Aorta (tissue), 5 donors: ENCODE data around the gene LRP1B. TPM values are rescaled to one million over a fixed set of nuclear protein-coding genes. Genes with fewer than 3 reads are reported as not detected.

Experiments used
- ATAC-seq: fragments of 200-7000 bp; cut with Tn5 transposase; one replicate; pipeline ENCODE4 v1.9.1; 2022; ENCODE audit warnings: moderate library complexity; ENCODE audit not compliant: low FRiP score
- DNase-seq, 2 donors: peaks; one replicate each; pipeline ENCODE4 v3.0.0-alpha.2; 2020
- H3K27ac ChIP-seq, 2 donors: one replicate each; pipeline ENCODE4 v1.5.1; 2013; ENCODE audit warnings: low read length in 2 of 2, mild to moderate bottlenecking in 2 of 2, moderate library complexity in 2 of 2, control low read depth in 1 of 2, inconsistent platforms in 1 of 2, low read depth in 1 of 2
- H3K27me3 ChIP-seq, 2 donors: one replicate each; pipeline ENCODE4 v1.6.1; 2013; ENCODE audit warnings: control low read depth in 1 of 2, low read length in 1 of 2, mild to moderate bottlenecking in 1 of 2, moderate library complexity in 1 of 2; ENCODE audit not compliant: insufficient read depth in 2 of 2, control insufficient read depth in 1 of 2
- H3K36me3 ChIP-seq, 2 donors: one replicate each; pipeline ENCODE4 v1.6.1; 2013; ENCODE audit warnings: control low read depth in 1 of 2, low read length in 1 of 2, mild to moderate bottlenecking in 1 of 2; ENCODE audit not compliant: insufficient read depth in 2 of 2, control insufficient read depth in 1 of 2
- H3K4me1 ChIP-seq, 2 donors: one replicate each; pipeline ENCODE4 v1.6.1; 2013; ENCODE audit warnings: low read length in 2 of 2, control low read depth in 1 of 2, mild to moderate bottlenecking in 1 of 2, moderate library complexity in 1 of 2; ENCODE audit not compliant: insufficient read depth in 2 of 2, control insufficient read depth in 1 of 2
- H3K4me3 ChIP-seq, 2 donors: one replicate each; pipeline ENCODE4 v1.5.1; 2013; ENCODE audit warnings: low read length in 2 of 2, control low read depth in 1 of 2, mild to moderate bottlenecking in 1 of 2
- H3K9me3 ChIP-seq: one replicate; pipeline ENCODE4 v1.6.1; 2013; ENCODE audit warnings: mild to moderate bottlenecking, low read length; ENCODE audit not compliant: control insufficient read depth
- WGBS, 2 donors: extraction: QIAGEN DNeasy Blood & Tissue Kit; methylation state at CpG; one replicate each; pipeline ENCODE4 v1.1.7; 2013; 5-methylcytosine and 5-hydroxymethylcytosine counted together
- intact Hi-C, 2 donors: fragments of 100-400 bp; cut with DNase I; formaldehyde crosslinking; loops; one replicate each; pipeline versions ENCODE4 v1.14.2 to v1.15.0; 2022
- polyA plus RNA-seq, 2 donors: library from polyadenylated mRNA; stranded (reverse); fragments of 200-250 nt; gene quantifications; one replicate each; pipeline ENCODE4 v1.2.3, GENCODE V29; 2013
- total RNA-seq, 2 donors: library from RNA; stranded (reverse); fragmentation: NEBNext Ultra II Directional; extraction: Animal tissue kit (Norgen Biotek cat#: 25700); gene quantifications; one replicate each; pipeline ENCODE4 v1.2.1, GENCODE V29; 2021
- donor health status: healthy with polysubstance abuse.
- donor health status: Bipolar disorder and iron deficiency.
- donor health status: DM: no; HTN: no; CAD: no.
- donor health status: DM: no; HTN: no; CAD: no.
- donor health status: DM: yes; HTN: yes; CAD: no.

The LRP1B gene
- total and polyA plus RNA-seq, 4 donors: 0.33 to 0.94 TPM; not detected in 2

DNA sequence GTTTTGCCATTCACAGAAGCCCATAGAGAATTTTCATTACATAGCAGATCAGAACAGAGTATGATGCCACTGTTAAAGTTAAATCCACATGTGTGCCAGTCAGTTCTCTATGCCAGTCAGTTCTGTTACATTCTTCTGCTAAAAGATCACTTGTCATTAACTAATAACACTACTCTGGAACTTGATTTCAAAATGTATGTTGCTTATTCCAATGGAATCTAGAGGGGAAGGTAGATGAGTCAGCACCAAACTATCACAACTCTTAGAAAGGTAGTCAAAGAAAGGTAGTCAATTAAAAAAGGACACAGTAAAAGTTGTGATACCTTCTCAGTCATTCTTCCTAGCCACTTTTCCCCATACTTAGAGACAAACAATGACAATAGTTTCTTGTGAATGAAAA lies 1214.4 kb downstream of the LRP1B start:
- ATAC-seq: no peak

DNA sequence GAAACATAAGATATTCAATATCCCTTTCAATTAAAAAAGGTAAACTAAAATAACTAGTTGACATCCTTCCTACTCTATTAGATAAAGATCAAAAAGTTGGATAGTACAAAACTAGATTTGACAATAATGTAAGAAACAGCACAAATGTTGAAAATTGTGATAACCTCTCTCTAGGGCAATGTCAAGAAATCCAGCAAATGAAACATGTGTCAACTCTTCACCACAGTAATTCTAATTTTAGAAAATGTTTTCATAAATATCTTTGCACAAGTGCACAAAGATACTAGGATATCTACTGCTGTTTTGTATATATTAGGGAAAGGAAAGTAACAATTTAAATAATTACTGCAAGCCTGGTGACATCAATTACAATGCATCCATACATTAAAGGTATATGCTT lies 1220.1 kb downstream of the LRP1B start:
- H3K4me1 ChIP-seq: no peaks in the 10 kb centered on the region
- ATAC-seq (no peak), DNase-seq (no peak)
- H3K27me3 ChIP-seq: no peaks in the 10 kb centered on the region
- H3K36me3 ChIP-seq: no peaks in the 10 kb centered on the region
- no peaks in the 10 kb centered on the region for H3K9me3 ChIP-seq
- no peak overlapping the region for H3K4me3 ChIP-seq
- intact Hi-C loops: no loop called here
- no peak overlapping the region for H3K27ac ChIP-seq

More for the DNA sequence above, 1214.4 kb downstream of the LRP1B start:
- Histone ChIP-seq H3K9me3 (no peaks in the 10 kb centered on the region), H3K36me3 (no peaks in the 10 kb centered on the region), H3K27ac (no peak overlapping the region), H3K4me1 (no peaks in the 10 kb centered on the region), H3K4me3 (no peak overlapping the region), H3K27me3 (no peaks in the 10 kb centered on the region)
- no peak for DNase-seq
- intact Hi-C loops: no loop called here

DNA sequence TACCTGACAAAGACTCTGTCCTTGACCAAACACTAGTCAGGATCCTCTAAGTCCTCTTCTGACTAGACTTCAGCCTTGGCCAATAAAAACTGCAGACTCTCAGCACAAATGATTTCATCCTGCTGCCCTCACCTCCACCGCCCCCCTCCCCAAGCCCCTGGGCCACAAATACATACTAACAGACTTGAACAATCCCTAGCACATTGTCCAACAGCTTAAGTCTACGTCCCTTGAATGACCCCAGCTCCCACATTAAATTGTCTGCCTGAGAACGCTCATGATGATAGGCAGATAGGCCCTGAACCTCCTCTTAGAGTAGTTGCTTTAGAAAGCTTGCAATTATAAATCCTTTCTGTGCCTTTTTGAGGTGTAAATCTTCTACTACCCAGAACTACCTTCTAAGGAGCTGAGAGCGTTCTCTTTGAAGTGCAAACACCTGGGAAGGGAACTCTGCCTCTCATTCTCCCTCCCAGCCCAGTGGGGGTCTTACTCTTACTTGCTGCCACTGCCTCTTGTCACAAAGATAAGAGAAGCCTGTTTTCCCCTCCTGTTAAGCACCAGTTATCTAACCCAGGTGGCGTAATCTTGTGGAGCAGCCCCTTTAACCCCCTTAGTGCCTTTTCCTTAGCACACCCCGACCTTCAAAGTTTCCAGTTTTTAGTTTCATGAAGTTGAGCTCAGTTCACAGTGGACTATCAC lies 1225.6 kb downstream of the LRP1B start:
- H3K36me3 ChIP-seq: no peaks in the 10 kb centered on the region

DNA sequence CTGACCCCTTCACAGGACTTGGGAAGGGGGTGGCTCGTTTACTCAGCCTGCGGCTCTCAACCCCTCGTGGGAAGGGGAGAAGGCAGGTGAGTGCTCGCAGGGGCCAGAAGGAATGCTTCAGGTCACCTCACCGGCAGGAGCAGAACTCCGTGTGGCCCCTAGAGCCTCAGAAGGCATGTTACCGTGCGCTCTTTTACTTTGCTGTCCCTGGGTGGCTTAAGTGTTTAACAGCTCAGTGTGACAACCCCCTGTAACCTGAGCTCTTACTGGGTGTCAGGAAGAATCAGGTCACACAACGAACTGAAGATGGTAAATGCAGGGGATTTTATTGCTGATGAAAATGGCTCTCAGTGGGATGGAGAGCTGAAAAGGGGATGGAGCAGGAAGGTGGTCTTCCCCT lies 1235.4 kb downstream of the LRP1B start:
- Histone ChIP-seq H3K4me1 (no peaks in the 10 kb centered on the region), H3K9me3 (no peaks in the 10 kb centered on the region), H3K36me3 (no peaks in the 10 kb centered on the region), H3K27me3 (no peaks in the 10 kb centered on the region), H3K4me3 (no peak overlapping the region), H3K27ac (no peak overlapping the region)
- no peak for ATAC-seq
- DNase-seq: no peak
- 79 to 82% methylated on average over 9 of the region's 9 CpGs for WGBS, 2 donors
- intact Hi-C loops: no loop called here

More for the DNA sequence above, 1225.6 kb downstream of the LRP1B start:
- no peak overlapping the region for H3K4me3 ChIP-seq
- no peaks in the 10 kb centered on the region for H3K4me1 ChIP-seq
- DNase-seq: no peak
- ATAC-seq: no peak
- intact Hi-C loops: no loop called here
- no peaks in the 10 kb centered on the region for H3K9me3 ChIP-seq
- 68 to 71% methylated on average over 6 of the region's 6 CpGs for WGBS, 2 donors
- no peaks in the 10 kb centered on the region for H3K27me3 ChIP-seq
- H3K27ac ChIP-seq: no peak overlapping the region

DNA sequence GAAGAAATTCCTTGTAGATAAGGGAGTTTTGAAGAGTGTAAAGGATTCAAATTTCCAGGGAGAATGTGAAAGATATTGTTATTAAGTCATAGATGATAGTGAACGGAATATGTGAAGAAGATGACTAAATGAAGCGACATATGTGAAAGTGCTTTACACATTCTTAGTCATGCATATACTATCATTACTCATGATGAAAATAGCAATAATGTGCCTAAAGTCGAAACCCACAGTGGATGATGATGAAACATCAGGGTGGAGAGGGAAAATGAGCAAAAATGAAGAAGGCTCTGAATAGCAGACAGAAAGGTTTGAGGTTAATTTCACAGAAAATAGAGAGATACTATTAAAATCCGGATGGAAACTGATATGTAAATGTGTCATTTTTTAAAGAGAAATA lies 1237.1 kb downstream of the LRP1B start:
- 87 to 90% methylated on average over 4 of the region's 4 CpGs for WGBS, 2 donors
- Histone ChIP-seq H3K27ac (no peak overlapping the region), H3K36me3 (no peaks in the 10 kb centered on the region), H3K4me1 (no peaks in the 10 kb centered on the region), H3K9me3 (no peaks in the 10 kb centered on the region), H3K4me3 (no peak overlapping the region), H3K27me3 (no peaks in the 10 kb centered on the region)
- DNase-seq (no peak), ATAC-seq (no peak)
- intact Hi-C loops: no loop called here

DNA sequence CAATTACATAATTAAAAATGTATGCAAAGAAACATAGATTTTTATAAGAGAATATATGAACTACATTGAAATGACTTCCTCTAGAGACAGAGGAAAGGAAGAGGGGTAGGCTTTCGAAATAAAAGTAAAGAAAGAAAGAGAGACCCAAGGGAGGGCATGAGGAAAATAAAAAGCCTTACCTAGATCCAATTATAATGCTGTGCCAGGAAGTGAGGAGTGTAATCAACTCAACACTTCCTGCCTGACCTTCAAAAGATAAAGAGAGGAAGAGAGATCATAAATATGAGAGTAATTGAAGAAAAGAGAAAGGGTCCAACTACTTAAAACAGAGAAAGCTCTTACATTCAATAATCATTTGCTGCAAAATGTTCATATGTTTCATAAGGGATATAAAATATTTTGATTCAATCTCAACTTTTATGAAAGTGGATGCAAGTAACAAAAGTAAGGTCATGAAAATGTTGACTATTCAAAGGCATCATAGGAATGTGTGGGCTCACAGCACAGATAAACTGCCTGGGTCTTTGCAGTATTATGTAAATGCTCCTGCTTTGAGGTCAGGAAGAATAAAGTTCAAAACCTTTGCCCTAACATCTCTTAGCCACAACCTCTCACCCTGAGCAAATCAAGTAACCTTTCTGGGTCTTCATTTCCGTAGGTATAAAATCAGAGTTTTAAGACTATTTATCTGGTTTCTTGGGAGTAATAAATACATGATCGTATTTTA lies 1237.7 kb downstream of the LRP1B start:
- Histone ChIP-seq H3K36me3 (no peaks in the 10 kb centered on the region), H3K27me3 (no peaks in the 10 kb centered on the region), H3K27ac (no peak overlapping the region), H3K4me3 (no peak overlapping the region), H3K4me1 (no peaks in the 10 kb centered on the region), H3K9me3 (no peaks in the 10 kb centered on the region)
- DNase-seq: no peak
- intact Hi-C loops: no loop called here
- 89 to 92% methylated on average over 3 of the region's 3 CpGs for WGBS, 2 donors
- no peak for ATAC-seq

DNA sequence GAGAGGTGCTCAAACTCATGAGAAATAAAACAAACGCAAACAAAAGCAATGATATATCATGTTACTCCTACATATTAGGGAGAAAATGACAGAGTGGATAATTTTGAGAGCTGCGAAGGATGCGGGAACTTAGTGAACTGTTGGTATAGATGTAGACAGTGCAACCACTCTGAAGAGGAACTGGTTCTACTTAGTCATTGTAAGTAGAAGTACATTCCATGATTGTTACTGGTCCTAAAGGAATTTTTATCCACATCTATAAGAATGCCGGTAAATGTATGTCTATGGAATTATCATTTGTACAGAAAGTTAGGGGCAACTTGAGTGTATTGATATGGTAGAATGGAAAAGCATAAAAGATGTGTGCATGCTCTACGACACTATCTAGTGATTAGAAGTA lies 1238.4 kb downstream of the LRP1B start:
- Histone ChIP-seq H3K36me3 (no peaks in the 10 kb centered on the region), H3K4me3 (no peak overlapping the region), H3K27me3 (no peaks in the 10 kb centered on the region), H3K27ac (no peak overlapping the region), H3K9me3 (no peaks in the 10 kb centered on the region), H3K4me1 (no peaks in the 10 kb centered on the region)
- DNase-seq: no peak
- 95 to 96% methylated on average over 5 of the region's 5 CpGs for WGBS, 2 donors
- intact Hi-C loops: no loop called here
- ATAC-seq: no peak

DNA sequence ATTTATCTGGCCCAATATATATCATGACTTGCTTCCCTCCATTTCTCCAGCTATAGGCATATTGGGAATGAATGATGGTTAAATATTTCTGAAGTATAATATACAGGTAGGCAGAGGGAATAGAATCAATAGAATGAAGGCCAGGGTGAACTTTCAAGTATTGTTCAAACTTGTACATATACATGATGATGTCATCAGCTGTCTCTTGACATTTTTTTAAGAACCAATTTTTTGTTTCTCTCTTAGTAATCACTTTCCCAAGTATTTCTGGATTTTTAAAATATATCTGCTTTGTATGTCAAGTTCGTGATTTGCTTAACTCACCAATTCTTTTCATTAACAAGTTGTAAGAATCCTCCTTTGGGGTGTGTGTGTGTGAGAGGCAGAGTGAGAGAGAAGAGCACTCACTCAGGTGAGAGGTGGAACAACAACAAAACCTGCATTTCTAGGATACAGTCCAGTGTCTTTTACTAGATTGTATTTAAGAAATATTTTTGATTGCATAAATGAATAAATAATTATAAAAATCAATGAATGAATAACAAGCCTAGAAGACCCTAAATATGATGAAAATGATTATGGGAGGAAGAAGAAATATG lies 1239.1 kb downstream of the LRP1B start:
- ATAC-seq (no peak), DNase-seq (no peak)
- WGBS, 2 donors: 66 to 77% methylated on average over 1 of the region's 1 CpG
- Histone ChIP-seq H3K27ac (no peak overlapping the region), H3K36me3 (no peaks in the 10 kb centered on the region), H3K4me3 (no peak overlapping the region), H3K9me3 (no peaks in the 10 kb centered on the region), H3K27me3 (no peaks in the 10 kb centered on the region), H3K4me1 (no peaks in the 10 kb centered on the region)
- intact Hi-C loops: no loop called here
